Measurements from ENCODE around the gene PRKG1. TPM values are rescaled to one million over a fixed set of nuclear protein-coding genes. Genes with fewer than 3 reads are reported as not detected.

Gene PRKG1
- total and polyA plus RNA-seq, 8 donors = 1.2 to 9.6 (median 2.9) TPM

DNA sequence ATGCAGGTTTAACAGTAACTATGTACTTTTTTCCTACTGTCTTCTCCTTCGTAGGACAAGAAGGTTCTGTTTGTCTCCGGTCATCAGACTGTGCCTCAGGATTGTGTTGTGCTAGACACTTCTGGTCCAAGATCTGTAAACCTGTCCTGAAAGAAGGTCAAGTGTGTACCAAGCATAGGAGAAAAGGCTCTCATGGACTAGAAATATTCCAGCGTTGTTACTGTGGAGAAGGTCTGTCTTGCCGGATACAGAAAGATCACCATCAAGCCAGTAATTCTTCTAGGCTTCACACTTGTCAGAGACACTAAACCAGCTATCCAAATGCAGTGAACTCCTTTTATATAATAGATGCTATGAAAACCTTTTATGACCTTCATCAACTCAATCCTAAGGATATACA lies 1242.2 kb downstream of the PRKG1 start:
- Histone ChIP-seq H3K27ac (no peak overlapping the region), H3K4me3 (no peak overlapping the region), H3K9me3 (no peaks in the 10 kb centered on the region), H3K27me3 (peaks cover 0 to 11% (median 2%) of the 10 kb centered on the region in 4 donors), H3K36me3 (no peaks in the 10 kb centered on the region), H3K4me1 (no peaks in the 10 kb centered on the region)
- TF ChIP-seq, protein P1, sequence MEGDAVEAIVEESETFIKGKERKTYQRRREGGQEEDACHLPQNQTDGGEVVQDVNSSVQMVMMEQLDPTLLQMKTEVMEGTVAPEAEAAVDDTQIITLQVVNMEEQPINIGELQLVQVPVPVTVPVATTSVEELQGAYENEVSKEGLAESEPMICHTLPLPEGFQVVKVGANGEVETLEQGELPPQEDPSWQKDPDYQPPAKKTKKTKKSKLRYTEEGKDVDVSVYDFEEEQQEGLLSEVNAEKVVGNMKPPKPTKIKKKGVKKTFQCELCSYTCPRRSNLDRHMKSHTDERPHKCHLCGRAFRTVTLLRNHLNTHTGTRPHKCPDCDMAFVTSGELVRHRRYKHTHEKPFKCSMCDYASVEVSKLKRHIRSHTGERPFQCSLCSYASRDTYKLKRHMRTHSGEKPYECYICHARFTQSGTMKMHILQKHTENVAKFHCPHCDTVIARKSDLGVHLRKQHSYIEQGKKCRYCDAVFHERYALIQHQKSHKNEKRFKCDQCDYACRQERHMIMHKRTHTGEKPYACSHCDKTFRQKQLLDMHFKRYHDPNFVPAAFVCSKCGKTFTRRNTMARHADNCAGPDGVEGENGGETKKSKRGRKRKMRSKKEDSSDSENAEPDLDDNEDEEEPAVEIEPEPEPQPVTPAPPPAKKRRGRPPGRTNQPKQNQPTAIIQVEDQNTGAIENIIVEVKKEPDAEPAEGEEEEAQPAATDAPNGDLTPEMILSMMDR (IDR thresholded peaks at IDR 0.05) = no peak
- no peak for DNase-seq
- FAIRE-seq = no peak
- no peak for ATAC-seq
- intact Hi-C loops (cut with DNase I) = loop anchor here in 1 of 3 donors (10.0 kb wide), 1 partner anchor 168 kb away; no protein-coding TSS in a partner anchor
- WGBS, 2 donors = 75 to 80% methylated on average over 4 of the region's 4 CpGs

DNA sequence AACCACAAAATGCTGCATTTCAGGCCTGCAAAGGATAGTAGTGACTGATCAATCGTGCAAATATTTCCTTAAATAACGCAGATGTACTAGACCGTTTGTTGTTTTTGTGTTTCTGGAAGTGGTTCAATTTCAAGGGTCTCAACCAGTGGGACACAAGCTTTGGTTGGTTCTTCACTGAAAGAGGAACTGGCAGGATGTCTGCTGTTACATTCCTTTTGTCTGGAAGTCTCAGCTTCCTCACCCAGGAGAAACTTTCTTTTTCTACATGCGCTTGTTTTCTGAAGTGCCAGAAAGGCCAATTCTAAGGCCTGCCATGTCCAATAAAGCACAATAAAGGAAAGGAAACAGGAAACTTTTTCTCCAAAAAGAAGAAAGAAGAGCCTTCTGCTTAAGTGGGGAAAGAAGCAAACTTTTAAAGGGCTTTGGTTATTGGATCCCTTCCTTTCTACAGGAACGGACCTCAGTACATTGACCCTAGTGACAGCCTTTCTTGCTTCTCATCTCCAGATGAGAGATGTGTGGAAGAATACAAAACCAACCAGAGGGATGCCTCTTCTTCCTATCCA lies 1243.9 kb downstream of the PRKG1 start:
- H3K36me3 ChIP-seq = no peaks in the 10 kb centered on the region
- no peak for ATAC-seq
- H3K27ac ChIP-seq = no peak overlapping the region
- H3K4me3 ChIP-seq = no peak overlapping the region
- no peak for DNase-seq
- no peaks in the 10 kb centered on the region for H3K9me3 ChIP-seq
- peaks cover 0 to 4% (median 0%) of the 10 kb centered on the region in 4 donors for H3K27me3 ChIP-seq
- intact Hi-C loops (cut with DNase I) = loop anchor here in 1 of 3 donors (10.0 kb wide), 1 partner anchor 167 kb away; no protein-coding TSS in a partner anchor
- no peak for FAIRE-seq
- no peaks in the 10 kb centered on the region for H3K4me1 ChIP-seq
- WGBS, 2 donors = 81 to 82% methylated on average over 5 of the region's 5 CpGs
- TF ChIP-seq, protein P1 (IDR thresholded peaks at IDR 0.05) = no peak

GRCh38 chr10:52318822-52319464 lies 1244.7 kb downstream of the PRKG1 start:
- WGBS, 2 donors = 72 to 81% methylated on average over 7 of the region's 7 CpGs
- Histone ChIP-seq H3K27ac (no peak overlapping the region), H3K9me3 (no peaks in the 10 kb centered on the region), H3K4me1 (no peaks in the 10 kb centered on the region), H3K36me3 (no peaks in the 10 kb centered on the region), H3K4me3 (no peak overlapping the region), H3K27me3 (peaks cover 0 to 4% (median 0%) of the 10 kb centered on the region in 4 donors)
- intact Hi-C loops (cut with DNase I) = loop anchor here in 1 of 3 donors (10.0 kb wide), 1 partner anchor 166 kb away; no protein-coding TSS in a partner anchor
- DNase-seq (no peak), FAIRE-seq (no peak), ATAC-seq (no peak)
- TF ChIP-seq, protein P1 (IDR thresholded peaks at IDR 0.05) = no peak

- ATAC-seq = no peak
- FAIRE-seq = no peak
- H3K27me3 ChIP-seq = no peaks in the 10 kb centered on the region
- no peaks in the 10 kb centered on the region for H3K9me3 ChIP-seq
- TF ChIP-seq, protein P1 (IDR thresholded peaks at IDR 0.05) = no peak
- no peak for DNase-seq
- H3K27ac ChIP-seq = no peak overlapping the region
- H3K4me1 ChIP-seq = no peaks in the 10 kb centered on the region
- H3K36me3 ChIP-seq = no peaks in the 10 kb centered on the region
- H3K4me3 ChIP-seq = no peak overlapping the region
- intact Hi-C loops (cut with DNase I) = loop anchor here in 1 of 3 donors (10.0 kb wide), 1 partner anchor 165 kb away; no protein-coding TSS in a partner anchor
- 80 to 82% methylated on average over 2 of the region's 2 CpGs for WGBS, 2 donors
Measured at GRCh38 chr10:52319926-52320325, 1245.6 kb downstream of the PRKG1 start.

- H3K4me1 ChIP-seq = no peaks in the 10 kb centered on the region
- DNase-seq (no peak), FAIRE-seq (no peak), ATAC-seq (no peak)
- H3K4me3 ChIP-seq = no peak overlapping the region
- H3K27ac ChIP-seq = no peak overlapping the region
- no peaks in the 10 kb centered on the region for H3K27me3 ChIP-seq
- intact Hi-C loops (cut with DNase I) = no loop called here
- TF ChIP-seq, protein P1 (IDR thresholded peaks at IDR 0.05) = no peak
- no peaks in the 10 kb centered on the region for H3K36me3 ChIP-seq
- H3K9me3 ChIP-seq = no peaks in the 10 kb centered on the region
- WGBS, 2 donors = 87 to 100% methylated on average over 1 of the region's 1 CpG
Measured at GRCh38 chr10:52322323-52322722, 1248.0 kb downstream of the PRKG1 start.
